Stimulated activated CD8-positive, alpha-beta memory T cell treated with anti-CD3 and anti-CD28 coated beads, Interleukin-15, amount 100 ng/mL, for 1 hour (primary cell): Measurements from ENCODE around the gene RRP8.

Experiments
- DNase-seq: peaks from one replicate; pipeline ENCODE4 v3.0.0-alpha.2; 2020; ENCODE audit warnings: low read depth

RRP8 gene

GRCh38 chr11:6567371-6567745 lies 36.1 kb downstream of the RRP8 start:
- no peak for DNase-seq

GRCh38 chr11:6566704-6567370 lies 36.6 kb downstream of the RRP8 start:
- DNase-seq = no peak

- no peak for DNase-seq
These were observed 37.3 kb downstream of the RRP8 start for GRCh38 chr11:6565988-6566703.

GRCh38 chr11:6565325-6565724 lies 38.1 kb downstream of the RRP8 start:
- no peak for DNase-seq

GRCh38 chr11:6563667-6564066 lies 39.7 kb downstream of the RRP8 start:
- DNase-seq = no peak

GRCh38 chr11:6563121-6563619 lies 40.2 kb downstream of the RRP8 start:
- DNase-seq = no peak

GRCh38 chr11:6561288-6561687 lies 42.1 kb downstream of the RRP8 start:
- no peak for DNase-seq

- DNase-seq = no peak
These were observed 44.0 kb downstream of the RRP8 start for GRCh38 chr11:6559369-6559768.

GRCh38 chr11:6557761-6558674 lies 45.4 kb downstream of the RRP8 start:
- no peak for DNase-seq

GRCh38 chr11:6557063-6557462 lies 46.4 kb downstream of the RRP8 start:
- no peak for DNase-seq

GRCh38 chr11:6556139-6556949 lies 47.1 kb downstream of the RRP8 start:
- no peak for DNase-seq

GRCh38 chr11:6554828-6555706 lies 48.3 kb downstream of the RRP8 start:
- no peak for DNase-seq

GRCh38 chr11:6553634-6554033 lies 49.8 kb downstream of the RRP8 start:
- no peak for DNase-seq

- DNase-seq = no peak
These were observed 54.8 kb downstream of the RRP8 start for GRCh38 chr11:6548641-6549040.

- no peak for DNase-seq
These were observed 55.3 kb downstream of the RRP8 start for GRCh38 chr11:6548121-6548520.

GRCh38 chr11:6547177-6547576 lies 56.2 kb downstream of the RRP8 start:
- DNase-seq = no peak

- no peak for DNase-seq
These were observed 56.7 kb downstream of the RRP8 start for GRCh38 chr11:6546735-6547134.

- no peak for DNase-seq
These were observed 57.4 kb downstream of the RRP8 start for GRCh38 chr11:6545917-6546605.
